Mesothelial cell of epicardium (in vitro differentiated cells): ENCODE measurements around the gene ALG14. TPM values are rescaled to one million over a fixed set of nuclear protein-coding genes. Genes with fewer than 3 reads are reported as not detected.
"Not testable (repeated sequence)": the region's sequence is repeated elsewhere in the genome, so short reads cannot be mapped to it uniquely, and the experiment has no call there.

Experiments
- DNase-seq, 2 experiments: peaks; one replicate each; pipeline ENCODE4 v3.0.0; 2021; ENCODE audit warnings: low spot score in 2 of 2; ENCODE audit not compliant: unreplicated experiment in 2 of 2
- H3K27ac Mint-ChIP-seq: 2 replicates; pipeline ENCODE4 v1.8.0; 2021; ENCODE audit warnings: mixed read lengths
- H3K27me3 Mint-ChIP-seq: 2 replicates; pipeline ENCODE4 v1.8.0; 2021; ENCODE audit warnings: low read depth, mixed read lengths
- H3K36me3 Mint-ChIP-seq: 2 replicates; pipeline ENCODE4 v1.8.0; 2021; ENCODE audit warnings: mixed read lengths
- H3K4me1 Mint-ChIP-seq: 2 replicates; pipeline ENCODE4 v1.8.0; 2021; ENCODE audit warnings: mixed read lengths
- H3K4me3 Mint-ChIP-seq: 2 replicates; pipeline ENCODE4 v1.8.0; 2021; ENCODE audit warnings: mild to moderate bottlenecking, moderate library complexity, mixed read lengths
- H3K9me3 Mint-ChIP-seq: 2 replicates; pipeline ENCODE4 v1.8.0; 2021; ENCODE audit warnings: mixed read lengths
- CTCF ChIP-seq: fragments of 200-600 bp; sonication (generic); IDR thresholded peaks from one replicate; pipeline ENCODE4 v1.5.0; 2021; ENCODE audit warnings: antibody characterized with exemption; ENCODE audit not compliant: unreplicated experiment
- total RNA-seq: library from RNA; stranded (reverse); gene quantifications from 3 replicates; pipeline ENCODE4 v1.2.1, GENCODE V29; 2021

ALG14 gene
- total RNA-seq, 1 donor from 2014 or later = 5.0 TPM

GRCh38 chr1:94946886-94947285 is 125.9 kb downstream of the ALG14 start:
- Mint-ChIP-seq H3K36me3 (no peaks in the 10 kb centered on the region), H3K27ac (peak overlapping the region; percentile 27), H3K4me3 (no peak overlapping the region), H3K4me1 (peaks cover 45% of the 10 kb centered on the region), H3K27me3 (no peaks in the 10 kb centered on the region), H3K9me3 (no peaks in the 10 kb centered on the region)
- DNase-seq = no peak
- TF ChIP-seq CTCF = no peak

GRCh38 chr1:94942171-94943128 is 130.3 kb downstream of the ALG14 start:
- H3K27ac Mint-ChIP-seq = no peak overlapping the region
- TF ChIP-seq CTCF = no peak
- peaks cover 2% of the 10 kb centered on the region for H3K36me3 Mint-ChIP-seq
- no peak for DNase-seq
- H3K4me1 Mint-ChIP-seq = peaks cover 34% of the 10 kb centered on the region
- no peak overlapping the region for H3K4me3 Mint-ChIP-seq
- no peaks in the 10 kb centered on the region for H3K9me3 Mint-ChIP-seq
- no peaks in the 10 kb centered on the region for H3K27me3 Mint-ChIP-seq

GRCh38 chr1:94941480-94941879 is 131.3 kb downstream of the ALG14 start:
- H3K27me3 Mint-ChIP-seq, H3K27ac Mint-ChIP-seq, H3K9me3 Mint-ChIP-seq, H3K4me3 Mint-ChIP-seq, H3K36me3 Mint-ChIP-seq, DNase-seq: not testable (repeated sequence)
- H3K4me1 Mint-ChIP-seq = peaks cover 32% of the 10 kb centered on the region

- H3K36me3 Mint-ChIP-seq = peaks cover 2% of the 10 kb centered on the region
- TF ChIP-seq CTCF = no peak
- peaks cover 32% of the 10 kb centered on the region for H3K4me1 Mint-ChIP-seq
- H3K27ac Mint-ChIP-seq = no peak overlapping the region
- no peaks in the 10 kb centered on the region for H3K27me3 Mint-ChIP-seq
- no peak for DNase-seq
- H3K9me3 Mint-ChIP-seq = no peaks in the 10 kb centered on the region
- H3K4me3 Mint-ChIP-seq = no peak overlapping the region
These were observed 132.0 kb downstream of the ALG14 start for GRCh38 chr1:94940738-94941137.

- DNase-seq = no peak
- Mint-ChIP-seq H3K4me1 (peaks cover 39% of the 10 kb centered on the region), H3K27ac (peak overlapping the region; percentile 18), H3K9me3 (no peaks in the 10 kb centered on the region), H3K36me3 (peaks cover 10% of the 10 kb centered on the region), H3K4me3 (no peak overlapping the region), H3K27me3 (no peaks in the 10 kb centered on the region)
- no peak for TF ChIP-seq CTCF
These were observed 134.9 kb downstream of the ALG14 start for GRCh38 chr1:94937820-94938219.

- H3K27me3 Mint-ChIP-seq = no peaks in the 10 kb centered on the region
- peaks cover 39% of the 10 kb centered on the region for H3K4me1 Mint-ChIP-seq
- no peak for TF ChIP-seq CTCF
- H3K27ac Mint-ChIP-seq = peak overlapping the region; percentile 91
- no peaks in the 10 kb centered on the region for H3K9me3 Mint-ChIP-seq
- H3K36me3 Mint-ChIP-seq = peaks cover 11% of the 10 kb centered on the region
- no peak overlapping the region for H3K4me3 Mint-ChIP-seq
- DNase-seq = no peak
These were observed 135.7 kb downstream of the ALG14 start for GRCh38 chr1:94936861-94937620.
